ENCODE data around the gene KCNK1.

Gene KCNK1

DNA sequence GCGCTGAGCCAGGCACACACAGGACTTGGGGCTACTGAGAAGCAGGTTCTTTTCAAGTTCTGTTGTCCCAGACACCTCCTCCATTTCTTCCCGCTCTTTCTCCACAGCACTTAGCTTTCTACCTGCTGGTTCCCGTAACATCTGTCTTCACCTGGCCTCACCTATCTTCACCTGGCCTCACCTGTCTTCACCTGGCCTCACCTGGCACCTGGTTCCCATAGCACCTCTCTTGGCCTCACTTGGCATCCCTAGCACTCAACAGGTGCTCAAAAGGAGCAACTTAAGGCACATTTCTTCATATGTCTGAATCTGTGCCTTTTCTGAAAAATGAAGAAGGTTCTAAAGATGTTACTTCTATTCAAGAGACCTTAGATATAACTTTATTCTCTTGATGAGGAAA is 10.4 kb downstream of the KCNK1 start:
- TF ChIP-seq, protein P1, sequence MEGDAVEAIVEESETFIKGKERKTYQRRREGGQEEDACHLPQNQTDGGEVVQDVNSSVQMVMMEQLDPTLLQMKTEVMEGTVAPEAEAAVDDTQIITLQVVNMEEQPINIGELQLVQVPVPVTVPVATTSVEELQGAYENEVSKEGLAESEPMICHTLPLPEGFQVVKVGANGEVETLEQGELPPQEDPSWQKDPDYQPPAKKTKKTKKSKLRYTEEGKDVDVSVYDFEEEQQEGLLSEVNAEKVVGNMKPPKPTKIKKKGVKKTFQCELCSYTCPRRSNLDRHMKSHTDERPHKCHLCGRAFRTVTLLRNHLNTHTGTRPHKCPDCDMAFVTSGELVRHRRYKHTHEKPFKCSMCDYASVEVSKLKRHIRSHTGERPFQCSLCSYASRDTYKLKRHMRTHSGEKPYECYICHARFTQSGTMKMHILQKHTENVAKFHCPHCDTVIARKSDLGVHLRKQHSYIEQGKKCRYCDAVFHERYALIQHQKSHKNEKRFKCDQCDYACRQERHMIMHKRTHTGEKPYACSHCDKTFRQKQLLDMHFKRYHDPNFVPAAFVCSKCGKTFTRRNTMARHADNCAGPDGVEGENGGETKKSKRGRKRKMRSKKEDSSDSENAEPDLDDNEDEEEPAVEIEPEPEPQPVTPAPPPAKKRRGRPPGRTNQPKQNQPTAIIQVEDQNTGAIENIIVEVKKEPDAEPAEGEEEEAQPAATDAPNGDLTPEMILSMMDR (IDR thresholded peaks at IDR 0.05; ENCODE audit: low read depth, low read length, missing control alignments): no peak
- no peak overlapping the region for H3K4me3 ChIP-seq (ENCODE audit: low read depth, low read length)
- in situ Hi-C loops (cut with HindIII; ENCODE audit: low sequenced_read_pairs): no loop called here
- DNase-seq (ENCODE audit: low read depth): no peak

DNA sequence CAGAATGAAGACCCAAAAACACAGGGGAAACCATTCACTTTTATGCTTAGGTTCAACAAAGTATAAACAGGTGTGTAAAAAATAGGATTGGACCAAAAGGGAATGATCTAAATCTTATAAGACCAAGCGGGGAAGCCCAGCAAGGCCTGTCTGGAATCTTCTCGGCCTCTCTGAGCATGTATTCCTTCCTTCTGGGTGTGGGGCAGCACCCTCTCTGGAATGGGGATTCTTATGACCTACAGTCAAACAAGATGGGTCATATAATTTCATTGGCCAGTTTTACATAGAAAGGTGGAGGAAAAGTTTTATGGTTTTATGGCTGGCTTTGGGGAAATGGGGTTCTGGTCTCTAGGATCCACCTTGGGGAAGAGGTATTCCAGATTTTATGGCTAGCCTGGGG is 11.2 kb downstream of the KCNK1 start:
- TF ChIP-seq, protein P1 (IDR thresholded peaks at IDR 0.05; ENCODE audit: low read depth, low read length, missing control alignments): no peak
- no peak overlapping the region for H3K4me3 ChIP-seq (ENCODE audit: low read depth, low read length)
- DNase-seq (ENCODE audit: low read depth): no peak
- in situ Hi-C loops (cut with HindIII; ENCODE audit: low sequenced_read_pairs): no loop called here

DNA sequence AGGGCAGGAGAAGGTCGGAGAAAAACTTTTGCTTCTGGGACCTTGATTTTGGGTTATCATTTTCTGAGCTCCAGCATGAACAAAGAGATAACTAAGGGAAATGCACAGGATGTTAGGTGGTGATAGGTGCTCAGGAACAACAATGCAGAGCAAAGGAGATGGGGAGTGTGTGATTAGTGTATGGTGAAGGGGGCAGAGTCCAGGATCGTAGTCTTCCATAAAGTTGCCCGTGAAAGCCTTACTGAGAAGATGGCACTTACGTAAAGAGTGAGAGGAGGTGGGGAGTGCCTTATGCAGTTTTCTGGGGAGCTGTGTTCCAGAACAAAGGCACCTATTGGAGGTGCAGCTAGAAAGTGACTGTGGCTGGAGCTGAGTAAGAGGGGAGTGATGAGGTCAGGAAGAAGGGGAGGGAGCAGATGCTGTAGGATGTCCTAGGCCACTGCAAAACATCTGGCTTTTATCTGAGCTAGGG is 11.6 kb downstream of the KCNK1 start:
- in situ Hi-C loops (cut with HindIII; ENCODE audit: low sequenced_read_pairs): no loop called here
- no peak overlapping the region for H3K4me3 ChIP-seq (ENCODE audit: low read depth, low read length)
- no peak for DNase-seq (ENCODE audit: low read depth)
- TF ChIP-seq, protein P1 (IDR thresholded peaks at IDR 0.05; ENCODE audit: low read depth, low read length, missing control alignments): no peak

- TF ChIP-seq, protein P1 (IDR thresholded peaks at IDR 0.05; ENCODE audit: low read depth, low read length, missing control alignments): no peak
- DNase-seq (ENCODE audit: low read depth): no peak
- in situ Hi-C loops (cut with HindIII; ENCODE audit: low sequenced_read_pairs): no loop called here
- no peak overlapping the region for H3K4me3 ChIP-seq (ENCODE audit: low read depth, low read length)
These were observed 13.5 kb downstream of the KCNK1 start for GRCh38 chr1:233627376-233627775.

DNA sequence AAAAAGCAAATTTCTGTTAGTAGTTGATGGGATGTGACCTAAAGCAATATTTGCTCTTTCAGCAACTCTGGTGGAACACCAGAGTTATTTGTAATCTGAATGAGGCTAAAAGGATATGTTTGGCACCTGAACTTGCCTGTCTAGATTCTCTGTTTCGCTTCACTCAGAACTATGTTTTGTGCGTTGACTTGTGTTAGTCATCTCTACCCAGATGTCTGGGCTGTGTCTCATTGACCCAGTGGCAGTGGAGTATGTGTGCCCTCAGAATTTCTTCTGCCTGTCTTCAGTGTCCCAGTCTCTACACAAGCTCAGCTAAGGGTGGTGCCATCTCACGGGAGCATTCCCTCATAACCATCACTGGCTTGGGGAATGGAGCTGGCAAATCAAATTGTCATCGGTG is 13.9 kb downstream of the KCNK1 start:
- DNase-seq (ENCODE audit: low read depth): no peak
- in situ Hi-C loops (cut with HindIII; ENCODE audit: low sequenced_read_pairs): no loop called here
- no peak overlapping the region for H3K4me3 ChIP-seq (ENCODE audit: low read depth, low read length)
- TF ChIP-seq, protein P1 (IDR thresholded peaks at IDR 0.05; ENCODE audit: low read depth, low read length, missing control alignments): no peak

DNA sequence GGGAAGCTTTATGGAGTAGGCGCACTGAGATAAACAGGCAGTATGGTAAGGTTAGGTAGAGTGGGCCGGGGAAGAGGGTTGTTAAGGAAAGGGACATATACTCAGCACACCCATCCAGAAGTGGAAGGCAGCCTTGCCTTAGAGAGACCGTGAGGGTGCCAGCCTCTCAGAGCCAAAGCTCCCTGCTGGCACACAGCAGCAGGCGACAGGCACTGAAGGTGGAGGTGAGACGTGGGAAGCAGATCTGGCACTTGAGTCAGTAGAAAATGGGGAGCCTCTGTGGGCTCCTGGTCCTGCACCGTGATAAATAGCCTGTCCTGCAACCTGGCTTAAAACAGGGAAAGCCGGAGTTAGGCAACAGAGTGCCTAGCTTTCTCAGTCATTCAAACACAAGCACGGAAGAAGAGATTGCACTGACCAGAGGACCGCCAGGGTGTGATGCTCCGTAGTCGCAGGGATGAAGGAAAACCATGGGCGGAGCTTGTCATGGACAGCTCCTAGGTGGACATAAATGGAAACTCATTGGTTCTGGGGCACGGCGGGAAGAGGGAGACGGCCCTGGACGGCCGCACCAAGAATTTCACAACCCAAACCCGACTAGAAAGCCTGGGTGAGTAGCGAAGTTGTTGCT is 15.5 kb downstream of the KCNK1 start:
- no peak for DNase-seq (ENCODE audit: low read depth)
- TF ChIP-seq, protein P1 (IDR thresholded peaks at IDR 0.05; ENCODE audit: low read depth, low read length, missing control alignments): no peak
- in situ Hi-C loops (cut with HindIII; ENCODE audit: low sequenced_read_pairs): no loop called here
- no peak overlapping the region for H3K4me3 ChIP-seq (ENCODE audit: low read depth, low read length)

Measured in astrocyte of the cerebellum (primary cell).